ENCODE data around the gene PRKCB. TPM values are rescaled to one million over a fixed set of nuclear protein-coding genes. Genes with fewer than 3 reads are reported as not detected.

The PRKCB gene
- total and polyA plus RNA-seq, 4 donors, result 1.6 to 9.4 (median 4.0) TPM

DNA sequence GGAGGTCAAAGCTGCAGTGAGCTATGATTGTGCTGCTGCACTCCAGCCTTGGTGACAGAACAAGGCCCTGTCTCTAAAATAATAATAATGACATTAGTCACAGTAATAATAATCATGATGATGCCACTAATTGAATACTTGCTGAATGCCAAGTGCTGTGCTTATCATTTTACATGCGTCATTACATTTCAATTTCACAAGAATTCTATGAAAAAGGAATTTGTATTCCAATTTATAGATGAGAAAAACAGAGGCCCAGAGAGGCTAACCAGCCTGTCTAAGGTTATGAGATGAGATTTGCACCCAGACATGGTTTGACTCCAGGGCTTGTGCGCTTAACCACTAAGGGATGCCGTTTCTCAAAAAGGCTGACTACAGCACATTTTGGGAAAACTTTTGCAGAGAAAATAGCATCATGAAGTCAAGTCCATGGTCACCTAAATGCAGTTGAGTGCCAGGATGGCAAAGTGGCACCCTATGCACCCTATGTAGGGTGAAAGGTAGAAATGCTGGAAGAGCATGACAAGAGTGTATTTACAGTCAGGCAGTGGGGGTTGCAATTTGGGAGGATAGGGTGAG lies 276.0 kb downstream of the PRKCB start:
- Histone ChIP-seq H3K9me3 (ENCODE audit: control insufficient read depth in 4 of 4, low read length in 3 of 4) (no peaks in the 10 kb centered on the region), H3K4me3 (ENCODE audit: low read depth in 1 of 3, low read length in 3 of 3) (no peak overlapping the region), H3K36me3 (ENCODE audit: control insufficient read depth in 4 of 4, insufficient read depth in 3 of 4, low read depth in 1 of 4, low read length in 3 of 4) (no peaks in the 10 kb centered on the region), H3K27me3 (ENCODE audit: control insufficient read depth in 4 of 4, insufficient read depth in 4 of 4, low read length in 3 of 4) (no peaks in the 10 kb centered on the region), H3K4me1 (ENCODE audit: control insufficient read depth in 4 of 4, insufficient read depth in 4 of 4, low read length in 3 of 4) (peaks cover 0 to 3% (median 0%) of the 10 kb centered on the region in 4 donors), H3K27ac (ENCODE audit: low read depth in 1 of 2, low read length in 2 of 2) (no peak overlapping the region), H3K9ac (ENCODE audit: low read depth in 1 of 2, low read length in 2 of 2) (no peak overlapping the region)
- 79% methylated on average over 3 of the region's 3 CpGs for WGBS
- TF ChIP-seq, protein P1, sequence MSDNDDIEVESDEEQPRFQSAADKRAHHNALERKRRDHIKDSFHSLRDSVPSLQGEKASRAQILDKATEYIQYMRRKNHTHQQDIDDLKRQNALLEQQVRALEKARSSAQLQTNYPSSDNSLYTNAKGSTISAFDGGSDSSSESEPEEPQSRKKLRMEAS (IDR thresholded peaks at IDR 0.05), result no peak
- no peak for TF ChIP-seq HNF4G (IDR thresholded peaks at IDR 0.05)
- TF ChIP-seq GABPA (IDR thresholded peaks at IDR 0.05 in 1 of 2, conservative IDR thresholded peaks at IDR 0.05 in 1 of 2), result no peak
- TF ChIP-seq, protein P2, sequence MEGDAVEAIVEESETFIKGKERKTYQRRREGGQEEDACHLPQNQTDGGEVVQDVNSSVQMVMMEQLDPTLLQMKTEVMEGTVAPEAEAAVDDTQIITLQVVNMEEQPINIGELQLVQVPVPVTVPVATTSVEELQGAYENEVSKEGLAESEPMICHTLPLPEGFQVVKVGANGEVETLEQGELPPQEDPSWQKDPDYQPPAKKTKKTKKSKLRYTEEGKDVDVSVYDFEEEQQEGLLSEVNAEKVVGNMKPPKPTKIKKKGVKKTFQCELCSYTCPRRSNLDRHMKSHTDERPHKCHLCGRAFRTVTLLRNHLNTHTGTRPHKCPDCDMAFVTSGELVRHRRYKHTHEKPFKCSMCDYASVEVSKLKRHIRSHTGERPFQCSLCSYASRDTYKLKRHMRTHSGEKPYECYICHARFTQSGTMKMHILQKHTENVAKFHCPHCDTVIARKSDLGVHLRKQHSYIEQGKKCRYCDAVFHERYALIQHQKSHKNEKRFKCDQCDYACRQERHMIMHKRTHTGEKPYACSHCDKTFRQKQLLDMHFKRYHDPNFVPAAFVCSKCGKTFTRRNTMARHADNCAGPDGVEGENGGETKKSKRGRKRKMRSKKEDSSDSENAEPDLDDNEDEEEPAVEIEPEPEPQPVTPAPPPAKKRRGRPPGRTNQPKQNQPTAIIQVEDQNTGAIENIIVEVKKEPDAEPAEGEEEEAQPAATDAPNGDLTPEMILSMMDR (IDR thresholded peaks at IDR 0.05; ENCODE audit: low read depth, low read length, missing input control), result no peak
- TF ChIP-seq SP1 (IDR thresholded peaks at IDR 0.05), result no peak
- no peak for TF ChIP-seq FOXA1 (IDR thresholded peaks at IDR 0.05)
- TF ChIP-seq NR2F2 (IDR thresholded peaks at IDR 0.05), result no peak
- TF ChIP-seq, protein P3, sequence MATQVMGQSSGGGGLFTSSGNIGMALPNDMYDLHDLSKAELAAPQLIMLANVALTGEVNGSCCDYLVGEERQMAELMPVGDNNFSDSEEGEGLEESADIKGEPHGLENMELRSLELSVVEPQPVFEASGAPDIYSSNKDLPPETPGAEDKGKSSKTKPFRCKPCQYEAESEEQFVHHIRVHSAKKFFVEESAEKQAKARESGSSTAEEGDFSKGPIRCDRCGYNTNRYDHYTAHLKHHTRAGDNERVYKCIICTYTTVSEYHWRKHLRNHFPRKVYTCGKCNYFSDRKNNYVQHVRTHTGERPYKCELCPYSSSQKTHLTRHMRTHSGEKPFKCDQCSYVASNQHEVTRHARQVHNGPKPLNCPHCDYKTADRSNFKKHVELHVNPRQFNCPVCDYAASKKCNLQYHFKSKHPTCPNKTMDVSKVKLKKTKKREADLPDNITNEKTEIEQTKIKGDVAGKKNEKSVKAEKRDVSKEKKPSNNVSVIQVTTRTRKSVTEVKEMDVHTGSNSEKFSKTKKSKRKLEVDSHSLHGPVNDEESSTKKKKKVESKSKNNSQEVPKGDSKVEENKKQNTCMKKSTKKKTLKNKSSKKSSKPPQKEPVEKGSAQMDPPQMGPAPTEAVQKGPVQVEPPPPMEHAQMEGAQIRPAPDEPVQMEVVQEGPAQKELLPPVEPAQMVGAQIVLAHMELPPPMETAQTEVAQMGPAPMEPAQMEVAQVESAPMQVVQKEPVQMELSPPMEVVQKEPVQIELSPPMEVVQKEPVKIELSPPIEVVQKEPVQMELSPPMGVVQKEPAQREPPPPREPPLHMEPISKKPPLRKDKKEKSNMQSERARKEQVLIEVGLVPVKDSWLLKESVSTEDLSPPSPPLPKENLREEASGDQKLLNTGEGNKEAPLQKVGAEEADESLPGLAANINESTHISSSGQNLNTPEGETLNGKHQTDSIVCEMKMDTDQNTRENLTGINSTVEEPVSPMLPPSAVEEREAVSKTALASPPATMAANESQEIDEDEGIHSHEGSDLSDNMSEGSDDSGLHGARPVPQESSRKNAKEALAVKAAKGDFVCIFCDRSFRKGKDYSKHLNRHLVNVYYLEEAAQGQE (IDR thresholded peaks at IDR 0.05), result no peak
- TF ChIP-seq EGR1 (IDR thresholded peaks at IDR 0.05; ENCODE audit: low read depth in 2 of 2), result no peak
- TF ChIP-seq FOXA2 (IDR thresholded peaks at IDR 0.05), result no peak
- no peak for TF ChIP-seq JUND (IDR thresholded peaks at IDR 0.05)
- TF ChIP-seq RXRA (IDR thresholded peaks at IDR 0.05), result no peak
- TF ChIP-seq, protein P4, sequence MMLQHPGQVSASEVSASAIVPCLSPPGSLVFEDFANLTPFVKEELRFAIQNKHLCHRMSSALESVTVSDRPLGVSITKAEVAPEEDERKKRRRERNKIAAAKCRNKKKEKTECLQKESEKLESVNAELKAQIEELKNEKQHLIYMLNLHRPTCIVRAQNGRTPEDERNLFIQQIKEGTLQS (IDR thresholded peaks at IDR 0.05), result no peak
- no peak for TF ChIP-seq RAD21 (IDR thresholded peaks at IDR 0.05)
- TF ChIP-seq TAF1 (conservative IDR thresholded peaks at IDR 0.05), result no peak
- TF ChIP-seq, protein P5, sequence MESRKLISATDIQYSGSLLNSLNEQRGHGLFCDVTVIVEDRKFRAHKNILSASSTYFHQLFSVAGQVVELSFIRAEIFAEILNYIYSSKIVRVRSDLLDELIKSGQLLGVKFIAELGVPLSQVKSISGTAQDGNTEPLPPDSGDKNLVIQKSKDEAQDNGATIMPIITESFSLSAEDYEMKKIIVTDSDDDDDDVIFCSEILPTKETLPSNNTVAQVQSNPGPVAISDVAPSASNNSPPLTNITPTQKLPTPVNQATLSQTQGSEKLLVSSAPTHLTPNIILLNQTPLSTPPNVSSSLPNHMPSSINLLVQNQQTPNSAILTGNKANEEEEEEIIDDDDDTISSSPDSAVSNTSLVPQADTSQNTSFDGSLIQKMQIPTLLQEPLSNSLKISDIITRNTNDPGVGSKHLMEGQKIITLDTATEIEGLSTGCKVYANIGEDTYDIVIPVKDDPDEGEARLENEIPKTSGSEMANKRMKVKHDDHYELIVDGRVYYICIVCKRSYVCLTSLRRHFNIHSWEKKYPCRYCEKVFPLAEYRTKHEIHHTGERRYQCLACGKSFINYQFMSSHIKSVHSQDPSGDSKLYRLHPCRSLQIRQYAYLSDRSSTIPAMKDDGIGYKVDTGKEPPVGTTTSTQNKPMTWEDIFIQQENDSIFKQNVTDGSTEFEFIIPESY (IDR thresholded peaks at IDR 0.05), result no peak
- no peak for TF ChIP-seq YY1 (IDR thresholded peaks at IDR 0.05)
- no peak for DNase-seq (ENCODE audit: low spot score)
